Pulmonary artery endothelial cell (primary cell): ENCODE data around the gene GALNTL6. TPM values are rescaled to one million over a fixed set of nuclear protein-coding genes. Genes with fewer than 3 reads are reported as not detected.

Experiments used
- DNase-seq: peaks from one replicate; pipeline ENCODE4 v3.0.0-alpha.2; 2011; ENCODE audit warnings: low read depth, low spot score
- total RNA-seq: library from RNA; depleted of rRNA; stranded (reverse); fragments of >200 nt; gene quantifications from 2 replicates; pipeline ENCODE4 v1.2.3, GENCODE V29; 2014

The GALNTL6 gene
- total RNA-seq, 1 donor from 2014 or later: not detected

DNA sequence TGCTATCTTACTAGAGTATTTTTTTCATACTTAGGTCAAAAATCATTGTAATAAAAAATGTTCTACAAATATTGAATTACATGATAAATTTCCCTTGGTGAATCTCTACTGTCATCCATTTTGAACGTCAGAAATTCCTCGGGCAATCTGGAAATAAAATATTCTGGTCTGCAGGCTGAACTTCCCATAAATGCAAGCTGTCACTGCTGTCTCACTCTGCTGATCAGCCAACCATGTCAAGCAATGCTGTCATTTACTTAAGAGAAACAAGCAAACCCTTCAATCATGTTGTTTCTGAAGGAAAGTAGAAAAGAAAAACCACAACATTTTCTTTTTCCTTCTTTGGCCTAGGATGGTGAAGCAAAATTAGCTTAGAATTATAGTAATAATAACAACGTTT, 841.3 kb downstream of the GALNTL6 start:
- DNase-seq: no peak

DNA sequence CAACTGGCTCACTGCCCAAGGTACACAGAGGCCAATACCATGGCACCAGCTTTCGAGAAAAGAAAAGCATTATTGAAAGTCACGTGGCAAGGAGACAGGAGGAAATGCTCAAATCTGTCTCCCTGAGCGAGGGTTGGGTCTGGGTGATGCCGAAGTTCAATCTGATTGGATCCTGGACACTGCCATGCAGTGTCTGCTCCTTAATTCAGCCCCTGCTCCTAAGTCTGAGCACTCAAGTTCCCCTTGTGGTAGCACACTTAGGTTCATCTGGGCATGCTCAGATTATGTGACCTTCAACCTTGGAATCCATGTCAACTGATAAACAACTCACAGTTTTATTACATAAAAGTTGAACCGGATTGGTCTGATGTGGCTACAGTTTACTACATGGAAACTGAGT, 842.9 kb downstream of the GALNTL6 start:
- DNase-seq: no peak

DNA sequence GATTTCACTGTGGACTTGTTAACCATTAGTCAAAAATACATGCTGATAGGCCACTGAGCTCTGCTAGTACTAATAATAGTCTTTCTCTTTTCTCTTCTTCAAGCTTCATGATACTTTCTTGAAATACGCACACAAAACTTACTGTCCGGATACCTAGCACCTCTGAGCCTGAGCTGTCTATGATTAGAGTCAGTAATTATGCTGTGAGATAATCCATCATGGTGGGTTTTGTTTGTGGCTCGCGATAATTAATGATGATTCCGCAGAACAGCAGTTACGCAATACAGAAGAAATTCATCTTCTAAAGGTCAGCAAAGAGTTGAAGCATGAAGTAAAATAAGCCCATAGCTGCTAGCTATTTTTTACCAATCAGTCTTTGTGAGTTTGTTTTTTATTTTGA, 843.9 kb downstream of the GALNTL6 start:
- no peak for DNase-seq

DNA sequence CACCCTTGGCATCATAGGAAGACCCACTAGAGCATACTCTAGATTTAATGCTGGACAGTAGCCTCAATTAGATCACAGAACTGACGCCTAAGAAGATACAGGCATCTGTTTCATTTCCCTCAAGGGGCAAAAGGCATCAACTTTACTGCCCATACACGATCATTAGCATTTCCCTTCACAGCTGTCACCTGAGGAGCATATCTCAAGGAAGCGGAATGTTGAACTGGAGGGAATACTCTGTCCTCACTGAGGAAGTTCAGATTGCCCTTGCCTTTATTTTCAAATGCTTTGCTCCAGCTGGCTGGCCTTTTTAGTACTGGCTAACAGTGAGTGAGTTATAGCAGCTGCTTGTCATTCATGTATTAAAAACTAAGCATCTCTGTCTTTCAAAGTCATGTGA, 847.0 kb downstream of the GALNTL6 start:
- no peak for DNase-seq

DNA sequence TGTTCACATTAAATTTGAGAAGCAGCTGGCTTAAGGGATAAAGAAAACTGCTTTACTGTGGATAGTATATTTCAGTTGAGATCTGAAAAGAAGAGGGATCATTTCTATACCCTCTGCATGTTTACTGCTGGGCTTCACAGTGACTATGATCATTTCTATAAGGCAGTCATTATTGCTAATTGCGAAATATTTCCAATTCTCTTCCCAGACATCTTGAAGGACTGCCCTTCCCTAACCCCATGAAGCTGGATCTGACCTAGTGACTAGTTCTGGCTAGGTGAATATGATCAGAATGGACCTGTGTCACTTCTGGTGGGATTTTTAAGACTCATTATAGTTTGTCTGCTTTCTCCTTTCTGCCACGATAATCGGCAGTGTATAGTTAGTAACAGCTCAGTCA, 848.9 kb downstream of the GALNTL6 start:
- no peak for DNase-seq

- no peak for DNase-seq
These were observed 853.6 kb downstream of the GALNTL6 start for GRCh38 chr4:172666711-172667368.

DNA sequence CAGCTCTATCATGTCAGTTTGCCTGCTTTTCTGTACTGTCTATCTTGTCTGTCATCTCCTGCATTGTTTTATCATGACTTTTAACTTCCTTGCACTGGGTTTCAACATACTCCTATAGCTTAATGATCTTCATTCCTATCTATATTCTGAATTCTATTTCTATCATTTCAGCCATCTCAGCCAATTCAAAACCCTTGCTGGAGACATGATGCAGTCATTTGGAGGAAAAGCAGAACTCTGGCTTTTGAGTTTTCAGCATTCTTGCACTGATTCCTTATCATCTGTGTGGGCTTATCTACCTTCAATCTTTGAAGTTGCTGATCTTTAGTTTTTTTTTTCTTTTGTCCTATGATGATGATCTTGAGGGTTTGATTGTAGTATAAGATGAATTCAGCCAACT, 861.6 kb downstream of the GALNTL6 start:
- no peak for DNase-seq

- no peak for DNase-seq
These were observed 862.0 kb downstream of the GALNTL6 start for GRCh38 chr4:172675232-172675631.

GRCh38 chr4:172680691-172681090, 867.5 kb downstream of the GALNTL6 start:
- DNase-seq: no peak

GRCh38 chr4:172683021-172683420, 869.8 kb downstream of the GALNTL6 start:
- DNase-seq: no peak

GRCh38 chr4:172686021-172686420, 872.8 kb downstream of the GALNTL6 start:
- DNase-seq: no peak

GRCh38 chr4:172688534-172688933, 875.3 kb downstream of the GALNTL6 start:
- no peak for DNase-seq

DNA sequence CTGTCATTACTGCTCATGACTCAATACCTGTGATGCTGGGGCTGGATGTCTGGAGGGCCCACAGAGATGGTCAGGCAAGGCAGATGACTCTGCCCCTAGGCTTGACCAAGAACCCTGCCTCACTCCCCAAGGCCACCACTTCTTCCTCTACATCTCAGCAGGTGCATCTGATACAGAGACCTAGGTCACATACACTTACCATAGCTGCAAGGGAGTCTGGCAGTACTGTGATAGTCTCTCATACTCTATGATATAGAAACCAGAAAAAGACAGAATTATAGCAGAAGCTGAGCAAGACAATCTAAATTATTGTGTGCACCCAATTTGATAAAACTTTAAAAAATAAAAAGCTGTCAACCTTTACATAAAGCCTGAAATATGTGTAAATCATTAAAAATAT, 878.3 kb downstream of the GALNTL6 start:
- no peak for DNase-seq

DNA sequence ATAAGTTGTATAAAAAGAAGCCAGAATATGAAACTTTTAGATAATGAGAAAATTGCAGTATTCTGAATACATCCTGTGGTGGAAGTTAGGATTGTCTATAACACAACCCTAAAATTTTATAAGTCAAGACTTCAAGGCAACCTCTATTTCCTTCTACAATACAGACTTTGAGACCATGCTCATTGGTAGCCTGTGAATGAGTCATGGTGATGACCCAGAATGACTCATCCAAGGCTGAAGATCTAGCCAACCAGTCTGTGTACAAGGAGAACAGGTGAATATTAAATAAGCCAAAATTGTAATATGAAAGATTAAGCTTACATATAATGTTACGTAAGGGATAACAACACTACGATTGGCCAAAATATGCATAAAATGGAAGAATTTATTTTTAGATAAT, 879.5 kb downstream of the GALNTL6 start:
- no peak for DNase-seq

DNA sequence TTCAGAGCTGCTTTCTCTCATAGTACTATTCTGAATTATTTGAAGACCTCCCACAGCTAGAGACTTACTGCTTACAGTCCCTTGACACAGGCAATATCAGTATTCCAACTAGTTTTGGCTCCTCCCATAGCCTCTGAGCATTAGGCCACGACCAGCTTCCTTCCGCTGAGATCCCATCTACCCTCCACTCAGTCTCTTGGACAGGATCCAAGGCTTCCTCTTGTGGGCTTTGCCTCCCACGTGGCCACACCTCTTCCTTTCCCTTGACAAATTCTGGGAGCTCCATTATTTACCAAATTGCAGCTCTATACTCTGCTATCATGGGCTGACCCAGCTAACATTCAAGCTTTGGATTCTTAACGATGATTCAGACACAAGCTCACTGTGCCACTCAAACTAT, 885.1 kb downstream of the GALNTL6 start:
- DNase-seq: no peak

DNA sequence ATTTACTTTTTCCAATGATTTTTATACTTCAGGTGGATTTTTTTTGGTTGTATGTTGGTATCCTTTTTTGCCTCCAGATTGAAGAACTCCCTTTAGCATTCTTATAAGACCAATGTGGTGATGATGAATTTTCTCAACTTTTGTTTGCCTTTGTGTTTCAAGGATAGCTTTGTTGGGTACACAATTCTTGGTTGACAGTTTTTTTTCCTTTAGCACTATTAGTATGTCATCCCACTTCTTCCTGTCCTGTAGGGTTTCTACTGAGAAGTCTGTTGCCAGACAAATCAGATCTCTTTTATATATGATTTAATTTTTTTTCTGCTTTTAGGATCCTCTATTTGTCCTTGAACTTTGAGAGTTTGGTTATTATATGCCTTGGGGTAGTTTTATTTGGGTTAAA, 892.4 kb downstream of the GALNTL6 start:
- no peak for DNase-seq

DNA sequence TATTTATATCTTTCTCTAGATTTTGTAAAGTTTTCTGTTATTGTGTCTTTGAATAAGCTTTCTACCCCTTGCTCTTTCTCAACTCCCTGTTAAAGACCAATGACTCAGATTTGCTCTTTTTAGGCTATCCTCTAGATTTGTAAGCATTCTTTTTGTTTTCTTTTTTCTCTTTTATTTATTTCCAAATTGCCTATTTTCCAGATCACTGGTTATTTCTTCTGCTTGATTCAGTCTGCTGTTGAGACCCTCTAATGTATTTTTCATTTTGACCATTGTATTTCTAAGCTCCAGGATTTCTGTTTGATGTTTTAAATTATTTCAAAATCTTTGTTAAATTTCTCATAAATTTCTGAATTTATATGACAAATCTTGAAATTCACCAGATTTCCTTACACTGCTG, 892.8 kb downstream of the GALNTL6 start:
- no peak for DNase-seq

DNA sequence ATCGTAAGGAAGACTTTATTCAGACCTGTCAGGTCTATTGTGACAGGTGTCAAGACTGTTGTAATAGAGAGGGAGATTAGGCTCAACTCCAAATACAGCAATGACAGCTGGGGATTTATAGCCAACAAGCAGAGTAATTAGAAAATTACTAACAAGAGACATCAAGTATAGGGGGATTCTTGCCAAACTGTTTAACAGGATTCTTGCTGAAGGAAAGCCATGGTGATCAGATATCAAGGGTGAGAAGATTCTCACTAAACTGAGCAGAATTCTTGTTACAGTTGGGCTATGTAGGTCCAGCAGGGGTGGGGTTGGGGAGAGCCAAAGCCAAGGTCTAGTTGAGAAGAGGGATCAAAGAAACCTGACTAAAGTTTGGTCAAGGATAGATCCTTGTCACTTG, 894.4 kb downstream of the GALNTL6 start:
- DNase-seq: no peak

DNA sequence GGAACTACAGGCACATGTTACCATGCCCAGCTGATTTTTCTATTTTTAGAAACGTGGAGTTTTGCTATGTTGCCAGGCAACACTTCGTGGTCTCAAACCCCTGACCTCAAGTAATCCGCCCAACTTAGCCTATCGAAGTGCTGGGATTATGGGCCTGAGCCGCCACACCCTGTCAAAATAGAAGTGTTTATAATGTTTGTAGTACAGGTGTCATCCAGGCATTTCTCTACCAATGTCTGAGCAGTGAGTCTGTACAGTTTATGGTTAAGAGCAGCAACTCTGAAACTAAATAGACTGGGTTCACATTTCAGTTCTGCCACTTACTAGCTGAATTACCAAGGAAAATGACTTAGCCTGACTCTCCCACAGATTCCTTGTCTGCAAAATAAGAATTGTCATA, 895.0 kb downstream of the GALNTL6 start:
- no peak for DNase-seq

- DNase-seq: no peak
These were observed 896.2 kb downstream of the GALNTL6 start for GRCh38 chr4:172709376-172709775.

DNA sequence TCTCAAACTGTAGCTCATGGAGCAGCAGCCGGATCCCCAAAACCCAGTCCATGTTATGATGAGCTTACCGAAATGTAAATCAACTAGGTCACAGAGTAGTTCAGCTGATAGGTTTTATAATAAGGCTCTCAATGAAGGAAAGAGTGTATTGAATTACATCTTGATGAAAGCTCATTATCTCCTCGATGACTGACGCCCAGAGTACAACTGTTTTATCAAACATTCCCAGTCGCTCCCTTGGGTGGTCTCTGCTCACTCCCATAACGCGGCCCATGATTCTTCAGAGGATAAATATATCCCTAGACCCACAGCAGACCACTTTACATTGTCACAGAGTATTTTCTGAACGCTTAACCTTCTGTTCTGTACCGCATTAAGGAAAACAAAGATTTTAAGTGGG, 903.1 kb downstream of the GALNTL6 start:
- no peak for DNase-seq

- no peak for DNase-seq
These were observed 908.5 kb downstream of the GALNTL6 start for GRCh38 chr4:172721659-172722058.

DNA sequence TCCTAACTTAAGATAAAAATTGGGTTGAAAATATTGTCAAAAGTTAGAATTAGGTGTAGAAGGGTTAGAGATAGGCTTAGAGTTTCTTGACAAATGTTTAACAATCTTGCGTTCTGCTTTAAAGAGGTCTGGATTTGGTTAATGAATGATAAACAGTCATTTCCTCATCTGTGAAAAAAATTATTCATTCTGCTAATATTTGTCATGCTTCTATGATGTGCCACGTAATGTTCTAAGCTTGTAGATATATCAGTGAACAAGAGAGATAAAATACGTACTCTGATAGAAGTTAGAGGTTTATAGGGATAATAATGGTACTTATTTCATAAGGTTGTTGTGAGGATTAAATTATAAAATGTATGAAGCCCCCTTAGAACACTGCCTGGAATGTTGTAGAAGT, 912.4 kb downstream of the GALNTL6 start:
- no peak for DNase-seq

DNA sequence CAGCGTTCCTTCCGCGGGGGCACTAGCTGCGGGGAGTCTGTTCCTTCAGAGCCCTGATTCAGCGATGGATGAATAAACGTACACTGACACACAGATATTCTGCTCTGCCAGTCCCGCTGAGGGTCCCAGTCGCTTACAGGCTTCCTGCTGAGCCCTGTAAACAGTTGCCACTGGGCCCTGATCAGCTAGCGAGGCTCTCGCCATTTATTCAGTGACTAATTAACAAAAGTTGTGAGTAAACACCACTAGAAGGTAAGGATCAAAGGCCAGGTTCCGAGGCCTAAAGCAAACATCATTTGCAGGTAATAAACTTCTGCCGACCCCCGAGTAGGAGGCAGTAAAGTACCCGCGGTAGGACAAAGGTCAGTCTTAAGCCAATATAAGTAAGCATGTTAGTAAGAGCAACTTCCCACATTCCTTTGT, 912.8 kb downstream of the GALNTL6 start:
- no peak for DNase-seq
